ENCODE measurements around the gene ZBTB44.
"Not testable (repeated sequence)": the region's sequence is repeated elsewhere in the genome, so short reads cannot be mapped to it uniquely, and the experiment has no call there.

ZBTB44 gene

GRCh38 chr11:130249371-130249770 lies 65.3 kb downstream of the ZBTB44 start:
- no peak for DNase-seq (ENCODE audit: low read depth)

DNA sequence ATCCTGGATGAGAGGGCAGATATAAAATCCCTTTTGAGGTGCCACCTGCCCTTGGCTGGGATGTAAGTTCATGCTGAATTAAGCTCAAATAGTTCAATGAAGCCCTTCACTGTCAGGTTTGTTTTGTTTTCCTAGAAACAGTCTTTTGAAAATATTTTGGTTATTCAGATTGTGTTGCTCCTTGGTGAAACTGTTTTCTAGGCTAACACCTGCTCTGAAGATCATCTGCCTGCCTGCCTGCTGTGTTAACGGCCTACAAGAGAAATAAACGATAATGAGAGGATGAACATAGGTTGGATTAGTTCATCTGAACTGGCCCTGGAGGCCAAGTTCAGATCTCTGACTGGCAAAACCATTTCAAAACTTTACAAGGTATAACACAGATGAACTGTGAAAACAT lies 67.4 kb downstream of the ZBTB44 start:
- DNase-seq (ENCODE audit: low read depth) = no peak

DNA sequence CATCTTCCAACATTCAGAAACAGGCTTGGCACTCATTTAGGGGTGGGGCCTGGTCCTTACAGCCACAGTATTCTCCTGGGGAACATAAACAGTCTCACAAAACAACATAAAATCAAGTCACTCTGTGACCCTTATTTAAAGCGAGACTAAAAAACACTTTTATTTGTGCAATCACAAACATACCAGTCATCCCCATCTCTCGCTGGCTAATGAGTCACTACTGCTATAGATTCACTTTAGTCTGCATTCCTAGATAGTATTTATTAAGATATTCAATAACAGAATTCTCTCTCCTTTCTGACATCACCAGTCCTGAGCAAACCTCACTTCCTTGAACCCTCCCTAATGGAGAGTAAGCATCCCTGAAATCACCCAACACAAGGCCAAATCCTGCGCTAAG lies 68.0 kb downstream of the ZBTB44 start:
- no peak for DNase-seq (ENCODE audit: low read depth)

DNA sequence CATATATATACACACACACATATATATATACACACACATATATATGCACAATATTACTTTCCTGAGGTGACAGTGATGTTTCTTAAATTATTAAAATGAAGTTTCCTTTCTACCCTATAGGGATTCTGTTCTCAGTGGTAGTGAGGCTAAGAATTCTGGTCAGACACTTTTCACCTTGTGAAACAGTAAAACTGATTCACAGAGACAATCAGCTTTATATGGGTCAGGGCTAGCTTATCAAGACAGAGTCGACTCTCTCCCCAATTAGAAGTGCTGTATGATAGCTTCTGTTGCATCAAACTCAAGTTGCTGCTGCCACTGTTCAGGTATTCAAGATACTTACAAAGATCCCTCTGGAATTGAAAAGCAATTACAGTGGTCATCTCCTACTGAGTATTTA lies 68.4 kb downstream of the ZBTB44 start:
- DNase-seq (ENCODE audit: low read depth) = no peak

DNA sequence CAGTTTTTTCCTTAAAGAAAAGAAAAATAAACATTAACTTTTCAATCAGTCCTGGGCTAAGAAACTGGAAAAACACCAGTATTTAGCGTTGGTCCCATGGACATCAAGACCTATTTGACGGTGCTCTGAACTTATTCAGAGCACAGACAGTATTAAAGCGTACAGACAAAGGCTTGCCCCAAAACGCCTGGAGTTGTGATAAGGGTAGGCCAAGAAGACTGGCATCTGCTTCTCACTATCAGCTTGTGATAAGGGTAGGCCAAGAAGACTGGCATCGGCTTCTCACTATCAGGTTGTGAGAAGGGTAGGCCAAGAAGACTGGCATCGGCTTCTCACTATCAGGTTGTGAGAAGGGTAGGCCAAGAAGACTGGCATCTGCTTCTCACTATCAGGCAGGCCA lies 69.3 kb downstream of the ZBTB44 start:
- DNase-seq (ENCODE audit: low read depth) = not testable (repeated sequence)

GRCh38 chr11:130244848-130245247 lies 69.9 kb downstream of the ZBTB44 start:
- no peak for DNase-seq (ENCODE audit: low read depth)

- no peak for DNase-seq (ENCODE audit: low read depth)
Observed at GRCh38 chr11:130243816-130244215, 70.9 kb downstream of the ZBTB44 start.

- no peak for DNase-seq (ENCODE audit: low read depth)
Observed at GRCh38 chr11:130241713-130242112, 73.0 kb downstream of the ZBTB44 start.

DNA sequence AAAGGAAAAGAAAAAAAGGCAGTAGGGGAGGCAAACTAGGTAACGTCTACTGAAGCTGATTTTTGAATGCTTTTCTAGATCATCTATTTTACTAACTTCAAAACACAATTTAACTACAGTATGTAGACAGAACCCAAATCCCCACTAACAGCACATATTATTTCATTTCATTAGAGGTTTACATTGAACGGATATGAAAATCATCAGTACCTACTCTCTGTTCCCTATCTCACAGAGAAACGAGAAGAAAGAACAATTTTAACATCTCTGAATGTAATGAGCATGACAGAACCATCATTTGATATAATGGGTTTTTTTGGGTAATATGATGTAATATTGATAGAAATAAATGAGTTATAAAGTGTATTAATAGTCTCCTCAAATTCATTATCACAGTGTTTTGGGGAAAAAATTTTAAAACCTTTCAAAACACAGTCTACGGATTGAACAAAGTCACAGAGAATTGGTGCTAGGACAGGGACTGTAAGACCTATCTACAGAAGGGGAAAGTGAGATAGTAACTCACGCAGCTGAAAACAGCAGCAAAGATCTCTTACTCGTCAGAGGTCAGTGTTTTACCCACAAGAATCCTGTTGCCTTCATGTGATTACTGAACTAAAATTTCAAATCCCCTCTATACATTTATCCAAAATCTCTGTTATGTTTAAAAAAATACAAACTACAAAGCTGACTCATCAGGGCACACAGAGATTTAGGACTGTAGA lies 77.3 kb downstream of the ZBTB44 start:
- DNase-seq (ENCODE audit: low read depth) = no peak

DNA sequence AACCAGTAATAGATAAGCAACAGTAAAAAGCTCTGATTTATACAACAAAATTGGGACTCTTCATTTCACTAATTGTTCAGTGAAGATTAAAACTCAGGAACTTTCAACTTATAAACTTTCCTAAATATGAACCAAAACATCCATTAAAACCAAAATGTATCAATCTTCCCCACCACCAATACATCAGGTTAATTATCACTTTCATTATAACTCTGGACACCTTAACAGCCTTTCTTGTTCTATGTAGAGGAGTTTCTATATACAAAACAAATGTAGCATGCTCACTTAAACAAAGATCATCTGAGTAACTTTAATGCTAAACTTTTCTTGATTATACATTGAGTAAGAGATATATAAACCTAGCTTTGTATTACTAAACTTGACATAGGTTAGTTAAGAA lies 80.4 kb downstream of the ZBTB44 start:
- DNase-seq (ENCODE audit: low read depth) = no peak

DNA sequence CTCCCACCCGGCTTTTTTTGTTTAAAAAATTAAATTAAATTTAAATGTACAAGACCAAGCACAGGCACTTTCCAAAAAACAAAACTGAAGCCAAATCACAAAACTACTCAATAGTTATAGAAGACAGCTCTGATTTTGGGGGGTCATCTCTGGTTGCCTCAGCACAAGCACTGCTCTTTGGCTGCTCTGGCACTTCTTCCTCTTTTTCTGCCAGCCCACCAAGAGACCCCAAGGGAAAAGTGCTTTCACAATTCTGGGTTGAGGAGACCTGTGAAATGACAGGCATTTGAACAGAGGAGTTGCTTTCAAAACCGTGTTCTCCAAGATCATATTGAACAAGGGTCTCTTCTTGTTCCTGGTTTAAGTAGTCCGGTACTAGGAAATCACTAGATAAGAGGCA lies 80.8 kb downstream of the ZBTB44 start:
- DNase-seq (ENCODE audit: low read depth) = not testable (repeated sequence)

GRCh38 chr11:130233486-130233885 lies 81.2 kb downstream of the ZBTB44 start:
- not testable (repeated sequence) for DNase-seq (ENCODE audit: low read depth)

- DNase-seq (ENCODE audit: low read depth) = no peak
Observed at GRCh38 chr11:130227373-130227772, 87.3 kb downstream of the ZBTB44 start.

GRCh38 chr11:130223291-130223971 lies 91.3 kb downstream of the ZBTB44 start:
- DNase-seq (ENCODE audit: low read depth) = no peak

- DNase-seq (ENCODE audit: low read depth) = no peak
Observed at GRCh38 chr11:130220311-130221035, 94.2 kb downstream of the ZBTB44 start.

DNA sequence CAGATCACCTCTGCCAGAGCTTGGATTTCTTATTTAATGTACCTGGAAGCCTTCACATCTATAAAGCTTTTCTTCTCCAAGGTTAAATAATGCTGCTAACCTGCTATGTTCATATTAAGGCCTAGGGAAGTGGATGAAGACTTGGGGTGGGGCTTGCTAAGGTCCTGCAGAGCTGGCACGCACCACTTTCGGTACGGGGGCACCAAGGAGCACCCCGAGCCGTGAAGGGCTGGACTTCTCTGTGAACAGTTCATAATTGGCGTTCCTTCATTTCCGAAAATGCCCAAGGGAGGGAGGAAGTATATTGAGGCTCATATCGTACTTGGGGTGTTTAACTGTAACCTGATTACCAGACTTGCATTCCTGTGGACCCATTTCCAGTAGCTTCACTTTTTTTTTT lies 95.6 kb downstream of the ZBTB44 start:
- no peak for DNase-seq (ENCODE audit: low read depth)

- DNase-seq (ENCODE audit: low read depth) = no peak
Observed at GRCh38 chr11:130218501-130219070, 96.1 kb downstream of the ZBTB44 start.

DNA sequence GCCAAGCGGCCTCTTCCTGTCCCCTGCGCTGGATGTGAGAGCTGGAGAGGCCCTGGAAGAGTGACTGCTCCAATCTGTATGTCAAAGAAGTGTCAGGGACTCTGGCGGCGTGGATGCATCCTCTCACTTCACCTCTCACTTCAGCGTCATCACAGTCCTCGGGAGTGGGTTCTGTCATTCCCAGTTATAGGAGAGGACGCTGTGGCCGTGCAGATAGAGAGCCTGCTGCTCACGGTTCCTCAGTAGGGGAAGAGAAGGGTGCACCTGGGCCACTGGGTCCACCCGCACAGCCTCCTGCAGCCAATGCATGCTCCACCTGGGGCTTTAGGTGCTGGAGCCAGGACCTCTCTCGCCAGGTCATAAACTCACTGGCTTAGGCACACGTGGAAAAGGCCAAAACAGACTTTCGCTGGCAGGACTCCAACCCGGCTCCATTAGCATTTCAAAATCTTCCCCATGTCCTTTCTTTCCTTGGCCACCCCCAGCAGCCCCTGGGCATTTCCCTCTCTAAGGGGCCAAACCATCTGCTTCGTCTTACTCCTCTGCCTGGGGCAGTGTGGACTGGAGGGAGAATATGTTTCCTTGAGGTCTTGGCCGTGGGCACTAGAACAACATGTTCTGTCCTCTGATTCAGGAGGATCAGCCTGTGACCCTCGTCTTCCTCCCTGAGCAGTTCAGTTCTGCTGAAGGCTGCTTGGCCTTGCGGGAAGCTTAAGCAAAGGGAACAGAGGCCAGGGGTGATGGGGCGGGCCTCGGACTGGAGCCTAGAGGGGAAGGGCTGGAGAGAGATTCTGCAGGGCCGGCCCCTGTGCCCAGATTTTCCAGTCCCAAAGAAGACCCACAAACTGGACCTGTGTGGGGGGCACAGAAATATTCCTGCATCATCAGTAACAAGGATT lies 97.3 kb downstream of the ZBTB44 start:
- no peak for DNase-seq (ENCODE audit: low read depth)

GRCh38 chr11:130216591-130217132 lies 98.1 kb downstream of the ZBTB44 start:
- DNase-seq (ENCODE audit: low read depth) = no peak

DNA sequence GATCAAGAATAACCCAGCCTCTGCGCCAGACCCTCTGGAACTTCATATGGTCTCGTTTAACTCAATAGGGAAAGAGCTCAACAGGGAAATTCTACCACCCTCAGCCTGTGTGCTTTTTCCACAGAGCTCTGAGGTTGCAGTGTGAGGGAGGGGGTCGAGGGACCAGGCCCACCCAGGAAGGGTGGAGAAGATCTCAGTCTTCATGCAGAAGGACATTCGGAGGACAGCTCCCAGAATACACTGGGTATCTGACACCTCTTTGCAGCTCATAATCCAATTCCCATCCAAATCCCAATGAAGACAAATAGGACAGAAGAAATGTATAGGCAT lies 98.5 kb downstream of the ZBTB44 start:
- DNase-seq (ENCODE audit: low read depth) = no peak

- DNase-seq (ENCODE audit: low read depth) = no peak
Observed at GRCh38 chr11:130215531-130216220, 99.0 kb downstream of the ZBTB44 start.
